HepG2 (cell line): Measurements from ENCODE around the gene POLR3F. TPM values are rescaled to one million over a fixed set of nuclear protein-coding genes. Genes with fewer than 3 reads are reported as not detected.

ENCODE experiments used
- BHLHE40 ChIP-seq: IDR thresholded peaks from 2 replicates; pipeline ENCODE4 v1.6.1; 2011; ENCODE audit warnings: low read length, improper control_type of control experiment
- CHCHD3 ChIP-seq: sonication (generic); formaldehyde crosslinking; IDR thresholded peaks from 2 replicates; pipeline ENCODE4 v1.8.0; 2022; ENCODE audit warnings: mild to moderate bottlenecking, missing genetic modification reagents, moderate library complexity
- ELF4 ChIP-seq: sonication (generic); formaldehyde crosslinking; IDR thresholded peaks from 2 replicates; pipeline ENCODE4 v1.5.0; 2020; ENCODE audit warnings: missing genetic modification reagents, mild to moderate bottlenecking, moderate library complexity, borderline replicate concordance
- EP300 ChIP-seq, 3 experiments: sonication (generic) in 1 of 3; formaldehyde crosslinking in 1 of 3; IDR thresholded peaks; 2 replicates each; pipeline versions ENCODE4 v1.5.1 to v1.6.1; 2011 to 2020; ENCODE audit warnings: low read depth in 2 of 3, low read length in 2 of 3, borderline replicate concordance in 1 of 3, improper control_type of control experiment in 1 of 3, mild to moderate bottlenecking in 1 of 3, missing genetic modification reagents in 1 of 3, moderate library complexity in 1 of 3
- HNRNPK ChIP-seq: fragments of 200-400 bp; formaldehyde crosslinking; IDR thresholded peaks from 2 replicates; pipeline ENCODE4 v1.6.1; 2018; ENCODE audit warnings: low read length, low read depth, moderate library complexity, mild to moderate bottlenecking; ENCODE audit not compliant: poor library complexity, severe bottlenecking
- HOXA3 ChIP-seq: sonication (generic); formaldehyde crosslinking; IDR thresholded peaks from 2 replicates; pipeline ENCODE4 v1.5.0; 2020; ENCODE audit warnings: missing genetic modification reagents
- KAT7 ChIP-seq: IDR thresholded peaks from 2 replicates; pipeline ENCODE4 v1.6.1; 2018; ENCODE audit warnings: borderline replicate concordance, missing compliant biosample characterization
- MBD4 ChIP-seq: IDR thresholded peaks from 2 replicates; pipeline ENCODE4 v1.6.1; 2012; ENCODE audit warnings: low read length, inconsistent platforms, borderline replicate concordance
- NFATC3 ChIP-seq: sonication (generic); formaldehyde crosslinking; IDR thresholded peaks from 2 replicates; pipeline ENCODE4 v1.5.1; 2020; ENCODE audit warnings: mild to moderate bottlenecking, missing genetic modification reagents
- NFYB ChIP-seq: sonication (generic); formaldehyde crosslinking; IDR thresholded peaks from 2 replicates; pipeline ENCODE4 v1.4.0; 2020; ENCODE audit warnings: missing genetic modification reagents
- PHF21A ChIP-seq: sonication (generic); formaldehyde crosslinking; IDR thresholded peaks from 2 replicates; pipeline ENCODE4 v1.5.0; 2020; ENCODE audit warnings: mild to moderate bottlenecking, missing genetic modification reagents
- RAD51 ChIP-seq: fragments of 450-650 bp; IDR thresholded peaks from 2 replicates; pipeline ENCODE4 v1.6.1; 2016; ENCODE audit warnings: borderline replicate concordance
- SETDB1 ChIP-seq: sonication (generic); formaldehyde crosslinking; IDR thresholded peaks from 2 replicates; pipeline ENCODE4 v1.5.1; 2020; ENCODE audit warnings: missing genetic modification reagents, mild to moderate bottlenecking, borderline replicate concordance
- TOE1 ChIP-seq: sonication (generic); formaldehyde crosslinking; IDR thresholded peaks from 2 replicates; pipeline ENCODE4 v1.4.0; 2020; ENCODE audit warnings: mild to moderate bottlenecking, missing genetic modification reagents
- XRCC5 ChIP-seq: fragments of 200-400 bp; formaldehyde crosslinking; optimal IDR thresholded peaks from 2 replicates; pipeline ENCODE3; 2017; ENCODE audit warnings: mild to moderate bottlenecking, low read length
- ZBTB42 ChIP-seq: sonication (generic); formaldehyde crosslinking; IDR thresholded peaks from 2 replicates; pipeline ENCODE4 v1.5.0; 2020; ENCODE audit warnings: mild to moderate bottlenecking, missing genetic modification reagents
- ZC3H13 ChIP-seq: sonication (generic); formaldehyde crosslinking; IDR thresholded peaks from 2 replicates; pipeline ENCODE4 v1.8.1; 2023; ENCODE audit warnings: mild to moderate bottlenecking, missing genetic modification reagents, moderate library complexity
- ZFAT ChIP-seq: sonication (generic); formaldehyde crosslinking; conservative IDR thresholded peaks from 2 replicates; pipeline ENCODE4 v1.8.1; 2023; ENCODE audit warnings: missing genetic modification reagents, inconsistent platforms
- ZFP36 ChIP-seq: fragments of 150-350 bp; IDR thresholded peaks from 2 replicates; pipeline ENCODE4 v1.6.1; 2018; ENCODE audit warnings: borderline replicate concordance, low read length, low read depth; ENCODE audit not compliant: partially characterized antibody
- ZFX ChIP-seq: sonication (generic); formaldehyde crosslinking; IDR thresholded peaks from 2 replicates; pipeline ENCODE4 v1.4.0; 2020; ENCODE audit warnings: mild to moderate bottlenecking, low read depth, missing genetic modification reagents, moderate library complexity
- ZNF232 ChIP-seq: sonication (generic); formaldehyde crosslinking; IDR thresholded peaks from 2 replicates; pipeline ENCODE4 v1.4.0; 2020; ENCODE audit warnings: missing genetic modification reagents, borderline replicate concordance
- ZNF326 ChIP-seq: sonication (generic); formaldehyde crosslinking; IDR thresholded peaks from 2 replicates; pipeline ENCODE4 v1.4.0; 2020; ENCODE audit warnings: missing genetic modification reagents, borderline replicate concordance
- ZNF382 ChIP-seq: sonication (generic); formaldehyde crosslinking; IDR thresholded peaks from 2 replicates; pipeline ENCODE4 v1.5.0; 2020; ENCODE audit warnings: missing genetic modification reagents, mild to moderate bottlenecking, borderline replicate concordance
- ZNF441 ChIP-seq: sonication (generic); formaldehyde crosslinking; IDR thresholded peaks from 2 replicates; pipeline ENCODE4 v1.7.0; 2021; ENCODE audit warnings: missing genetic modification reagents, borderline replicate concordance
- ZNF446 ChIP-seq: sonication (generic); formaldehyde crosslinking; IDR thresholded peaks from 2 replicates; pipeline ENCODE4 v1.5.0; 2020; ENCODE audit warnings: mild to moderate bottlenecking, missing genetic modification reagents
- ZNF660 ChIP-seq: sonication (generic); formaldehyde crosslinking; IDR thresholded peaks from 2 replicates; pipeline ENCODE4 v1.5.1; 2020; ENCODE audit warnings: mild to moderate bottlenecking, low read depth, missing genetic modification reagents, borderline replicate concordance
- ZNF772 ChIP-seq: sonication (generic); formaldehyde crosslinking; IDR thresholded peaks from 2 replicates; pipeline ENCODE4 v1.5.0; 2020; ENCODE audit warnings: mild to moderate bottlenecking, missing genetic modification reagents
- ZNF790 ChIP-seq: sonication (generic); formaldehyde crosslinking; IDR thresholded peaks from 2 replicates; pipeline ENCODE4 v1.8.0; 2022; ENCODE audit warnings: missing genetic modification reagents, mild to moderate bottlenecking, borderline replicate concordance
- ZSCAN21 ChIP-seq: sonication (generic); formaldehyde crosslinking; IDR thresholded peaks from 2 replicates; pipeline ENCODE4 v1.8.0; 2022; ENCODE audit warnings: mild to moderate bottlenecking, missing genetic modification reagents, moderate library complexity, borderline replicate concordance
- polyA plus RNA-seq, 8 experiments: library from polyadenylated mRNA; depleted of rRNA in 3 of 8; stranded (reverse) in 7 of 8; unstranded in 1 of 8; fragments of >200 nt; fragmentation: Illumina TruSeq in 4 of 8; extraction: Trizol in 4 of 8; gene quantifications; 2 replicates each; pipeline versions ENCODE4 v1.2.1 to v1.2.3, GENCODE V29; 2011 to 2016; ENCODE audit warnings: low read depth in 4 of 8, missing spikeins in 1 of 8, mixed read lengths in 1 of 8; ENCODE audit not compliant: insufficient read depth in 1 of 8
- total RNA-seq, 5 experiments: library from RNA; depleted of rRNA; stranded (reverse); fragments of >200 nt; fragmentation: Illumina TruSeq; extraction: Trizol; gene quantifications; 2 replicates each; pipeline ENCODE4 v1.2.3, GENCODE V29; 2016; ENCODE audit warnings: low read depth in 1 of 5
- TF ChIP-seq, protein P1 (sequence below): IDR thresholded peaks from 2 replicates; pipeline ENCODE4 v1.6.1; 2018; ENCODE audit warnings: missing genetic modification reagents

POLR3F gene
- total and polyA plus RNA-seq, 2 of the 13 experiments (the other 11 are each of a cell fraction or from before 2014, with no cell fraction given), result 11.7 to 25.5 TPM

DNA sequence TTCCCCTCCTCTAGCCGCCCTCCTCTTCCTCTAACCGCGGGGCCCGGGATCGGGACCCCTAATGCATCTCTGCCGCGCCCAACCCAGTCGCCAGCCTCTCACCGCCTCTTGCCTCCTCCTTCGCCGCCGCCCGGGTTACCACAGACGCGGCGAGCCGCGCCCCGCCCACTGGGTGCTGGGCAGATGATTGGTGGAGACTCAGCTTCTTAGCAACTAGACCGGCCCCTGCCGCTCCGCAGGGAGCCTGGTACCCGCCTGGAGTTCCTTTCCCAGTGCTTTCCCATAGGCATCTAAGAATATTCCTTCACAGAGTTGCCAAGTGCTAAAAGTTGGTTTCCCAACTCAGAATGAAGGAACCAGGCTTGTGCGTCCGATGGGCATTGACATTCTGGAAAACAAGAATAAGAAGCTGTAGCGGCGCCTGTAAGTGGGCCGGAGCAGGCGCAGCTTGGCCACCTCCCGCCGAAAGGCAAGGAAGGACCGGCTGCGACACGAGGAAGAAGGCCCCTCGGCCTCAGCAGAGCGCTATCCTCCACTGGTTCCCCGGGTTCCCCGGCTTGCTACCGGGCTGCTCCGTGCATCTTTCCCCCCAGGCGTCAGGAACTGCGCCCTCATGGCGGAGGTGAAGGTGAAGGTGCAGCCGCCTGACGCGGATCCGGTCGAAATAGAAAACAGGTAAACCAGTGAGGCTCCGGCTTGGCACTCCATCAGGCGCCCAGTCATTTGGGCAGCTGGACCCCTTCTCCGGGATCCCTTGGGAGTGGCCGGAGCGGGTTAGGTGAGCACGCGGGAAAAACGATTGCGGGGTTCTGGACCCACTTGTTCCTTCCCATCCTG lies at the start of gene POLR3F, which contains the start of gene DZANK1 (continued):
- TF ChIP-seq KAT7 (CRISPR knock-in tag), result peak; percentile 83; the same call in 1 of the 2 replicates
- no peak for TF ChIP-seq RAD51
- no peak for TF ChIP-seq MBD4
- 0 out of 2 replicates have a peak, but pooled peaks have one; percentile 41 for TF ChIP-seq ZSCAN21 (CRISPR knock-in tag)
- TF ChIP-seq ZBTB42 (CRISPR knock-in tag), result peak; percentile 92
- TF ChIP-seq ZNF772 (CRISPR knock-in tag), result no peak
- no peak for TF ChIP-seq ZFP36
- 0 out of 2 replicates have a peak, but pooled peaks have one; percentile 2 for TF ChIP-seq BHLHE40
- TF ChIP-seq PHF21A (CRISPR knock-in tag), result peak; percentile 93
- no peak for TF ChIP-seq ZNF382
- no peak for TF ChIP-seq ZNF660 (CRISPR knock-in tag)
- peak; percentile 85 for TF ChIP-seq NFYB (CRISPR knock-in tag)
- 0 out of 4 replicates have a peak, but pooled peaks of 1 of the 2 experiments have one; percentile 21 for TF ChIP-seq EP300 (IDR thresholded peaks at IDR 0.05; ENCODE audit: low read depth in 2 of 2, low read length in 2 of 2)
- TF ChIP-seq EP300 (CRISPR knock-in tag; IDR thresholded peaks at IDR 0.05; ENCODE audit: borderline replicate concordance), result peak; percentile 41; the same call in 1 of the 2 replicates
- TF ChIP-seq SETDB1 (CRISPR knock-in tag), result 0 out of 2 replicates have a peak, but pooled peaks have one; percentile 3
- TF ChIP-seq ZNF326, result peak; percentile 33; the same call in 1 of the 2 replicates
- TF ChIP-seq XRCC5, result peak; percentile 62
- TF ChIP-seq ZNF232 (CRISPR knock-in tag), result 0 out of 2 replicates have a peak, but pooled peaks have one; percentile 82
- TF ChIP-seq, protein P1, sequence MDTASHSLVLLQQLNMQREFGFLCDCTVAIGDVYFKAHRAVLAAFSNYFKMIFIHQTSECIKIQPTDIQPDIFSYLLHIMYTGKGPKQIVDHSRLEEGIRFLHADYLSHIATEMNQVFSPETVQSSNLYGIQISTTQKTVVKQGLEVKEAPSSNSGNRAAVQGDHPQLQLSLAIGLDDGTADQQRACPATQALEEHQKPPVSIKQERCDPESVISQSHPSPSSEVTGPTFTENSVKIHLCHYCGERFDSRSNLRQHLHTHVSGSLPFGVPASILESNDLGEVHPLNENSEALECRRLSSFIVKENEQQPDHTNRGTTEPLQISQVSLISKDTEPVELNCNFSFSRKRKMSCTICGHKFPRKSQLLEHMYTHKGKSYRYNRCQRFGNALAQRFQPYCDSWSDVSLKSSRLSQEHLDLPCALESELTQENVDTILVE, result peak; percentile 57; the same call in 1 of the 2 replicates
- peak; percentile 59; the same call in 1 of the 2 replicates for TF ChIP-seq ZFAT
- TF ChIP-seq TOE1, result peak; percentile 79; the same call in 1 of the 2 replicates
- TF ChIP-seq ZFX (CRISPR knock-in tag), result peak; percentile 88
- no peak for TF ChIP-seq HNRNPK
- peak; percentile 96 for TF ChIP-seq HOXA3 (CRISPR knock-in tag)
- peak; percentile 86; the same call in 1 of the 2 replicates for TF ChIP-seq ZNF790 (CRISPR knock-in tag)
- TF ChIP-seq NFATC3 (CRISPR knock-in tag), result no peak
- no peak for TF ChIP-seq ELF4 (CRISPR knock-in tag)
- no peak; the same call in 1 of the 2 replicates for TF ChIP-seq ZC3H13 (CRISPR knock-in tag)
- TF ChIP-seq CHCHD3 (CRISPR knock-in tag), result 0 out of 2 replicates have a peak, but pooled peaks have one; percentile 75
- TF ChIP-seq ZNF441 (CRISPR knock-in tag), result no peak; the same call in 1 of the 2 replicates
- TF ChIP-seq ZNF446, result no peak; the same call in 1 of the 2 replicates
